ENCODE data around the gene ACAD9. TPM values are rescaled to one million over a fixed set of nuclear protein-coding genes. Genes with fewer than 3 reads are reported as not detected.

ACAD9 gene
- total and polyA plus RNA-seq, 9 of the 15 experiments (the other 6 are each of a cell fraction or from before 2014, with no cell fraction given): 10.2 to 32.6 (median 22.8) TPM

DNA sequence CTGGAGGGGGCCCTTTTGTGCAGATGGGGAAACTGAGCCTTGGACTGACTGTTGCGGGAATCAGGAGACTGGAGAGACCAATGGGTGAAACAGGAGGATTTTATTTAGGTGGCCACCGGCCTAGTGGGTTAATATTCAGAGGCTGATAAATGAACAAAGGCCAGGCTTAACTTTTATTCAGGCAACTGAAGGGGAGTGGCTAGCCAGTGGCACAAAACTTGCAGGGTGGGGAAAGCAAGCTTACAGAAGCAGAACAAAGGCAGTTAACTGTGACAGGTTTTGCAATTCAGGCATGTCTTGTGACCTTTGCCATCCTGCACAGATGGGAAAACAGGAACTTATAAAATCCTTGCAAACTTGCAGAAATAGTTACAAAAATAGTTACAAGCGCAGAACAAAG is 24.9 kb upstream of the ACAD9 start (continued):
- no peak for TF ChIP-seq SAFB (IDR thresholded peaks at IDR 0.05; ENCODE audit: borderline replicate concordance, low read depth, low read length)
- TF ChIP-seq, protein P1, sequence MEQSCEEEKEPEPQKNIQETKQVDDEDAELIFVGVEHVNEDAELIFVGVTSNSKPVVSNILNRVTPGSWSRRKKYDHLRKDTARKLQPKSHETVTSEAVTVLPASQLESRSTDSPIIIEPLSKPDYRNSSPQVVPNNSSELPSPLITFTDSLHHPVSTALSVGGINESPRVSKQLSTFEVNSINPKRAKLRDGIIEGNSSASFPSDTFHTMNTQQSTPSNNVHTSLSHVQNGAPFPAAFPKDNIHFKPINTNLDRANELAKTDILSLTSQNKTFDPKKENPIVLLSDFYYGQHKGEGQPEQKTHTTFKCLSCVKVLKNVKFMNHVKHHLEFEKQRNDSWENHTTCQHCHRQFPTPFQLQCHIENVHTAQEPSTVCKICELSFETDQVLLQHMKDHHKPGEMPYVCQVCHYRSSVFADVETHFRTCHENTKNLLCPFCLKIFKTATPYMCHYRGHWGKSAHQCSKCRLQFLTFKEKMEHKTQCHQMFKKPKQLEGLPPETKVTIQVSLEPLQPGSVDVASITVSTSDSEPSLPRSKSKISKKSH (CRISPR knock-in tag; IDR thresholded peaks at IDR 0.05): peak; percentile 92

GRCh38 chr3:128855569-128855968 is 23.9 kb upstream of the ACAD9 start:
- peaks cover 24% of the 10 kb centered on the region for H3K9me3 ChIP-seq (replicated peaks; ENCODE audit: control insufficient read depth, insufficient read depth, low read depth, low read length)
- H3K27ac ChIP-seq (ENCODE audit: extremely low read depth, low read depth, low read length): no peak overlapping the region
- DNase-seq (ENCODE audit: extremely low read depth in 1 of 4, low spot score in 3 of 4): no peak
- intact Hi-C loops (cut with micrococcal nuclease) (no loop called here), in situ Hi-C loops (cut with MboI) (no loop called here)
- TF ChIP-seq SIRT6 (IDR thresholded peaks at IDR 0.05; ENCODE audit: low read depth, low read length) (no peak), MAFG (tag; conservative IDR thresholded peaks at IDR 0.05) (no peak), NFIX (CRISPR knock-in tag; IDR thresholded peaks at IDR 0.05; ENCODE audit: low read depth) (no peak), CBX1 (IDR thresholded peaks at IDR 0.05; ENCODE audit: low read depth) (no peak), SREBF2 (CRISPR knock-in tag; IDR thresholded peaks at IDR 0.05) (no peak)
- H4K20me1 ChIP-seq (replicated peaks; ENCODE audit: control insufficient read depth, insufficient read depth, low read length): no peaks in the 10 kb centered on the region
- no peak overlapping the region for H3K4me3 ChIP-seq
- no peaks in the 10 kb centered on the region for H3K9me1 ChIP-seq (ENCODE audit: control insufficient read depth, insufficient read depth, low read length)
- H3K4me2 ChIP-seq (ENCODE audit: insufficient read depth, low read length): no peak overlapping the region
- H3K79me2 ChIP-seq (ENCODE audit: control insufficient read depth, insufficient read depth, low read length): no peaks in the 10 kb centered on the region
- H3K4me1 ChIP-seq (replicated peaks in 1 of 2; ENCODE audit: control insufficient read depth in 2 of 2, insufficient read depth in 2 of 2, low read length in 2 of 2): no peaks in the 10 kb centered on the region; a peak in 2 of 5 replicates
- WGBS (ENCODE audit: insufficient coverage, low coverage, missing lambda C conversion rate): 15% methylated on average over 4 of the region's 4 CpGs
- FAIRE-seq: no peak
- no peak overlapping the region for H3K9ac ChIP-seq (ENCODE audit: insufficient read depth in 1 of 2, low read depth in 2 of 2, low read length in 2 of 2)
- H3K27me3 ChIP-seq (ENCODE audit: control insufficient read depth in 2 of 2, insufficient read depth in 2 of 2, low read length in 2 of 2): no peaks in the 10 kb centered on the region
- H2AFZ ChIP-seq (ENCODE audit: low read depth, low read length): no peak overlapping the region
- ChIA-PET CTCF (ENCODE audit: low intra/inter-chr PET ratio) (no interaction called here), POLR2A (interaction anchor here (0.6 kb wide), 1 partner anchor 38 kb away, joined by 3 read pairs; no protein-coding TSS in a partner anchor)
- no TSS peak for BruUV-seq (replicated peaks)
- ATAC-seq: no peak
- H3K36me3 ChIP-seq (ENCODE audit: control insufficient read depth, insufficient read depth, low read length): no peaks in the 10 kb centered on the region
